GM13976 (cell line): ENCODE measurements around the gene CLDND2.
A peak's percentile ranks its signal among the peaks of the same experiment; 100 is the strongest.

Experiments used
- DNase-seq: peaks from one replicate; pipeline ENCODE4 v3.0.0; 2012; ENCODE audit warnings: low spot score
- in situ Hi-C: fragments of 300-500 bp; cut with MboI; formaldehyde crosslinking; loops from one replicate; pipeline ENCODE4 v1.12.0; 2022; ENCODE audit warnings: low sequenced_read_pairs, mixed read lengths, inconsistent platforms; ENCODE audit not compliant: unreplicated experiment
- TF ChIP-seq, protein P1 (sequence below): IDR thresholded peaks from 2 replicates; pipeline ENCODE4 v1.5.1; 2012; ENCODE audit warnings: borderline replicate concordance, mild to moderate bottlenecking; ENCODE audit not compliant: insufficient read depth; ENCODE audit errors: extremely low read depth, missing control alignments, control extremely low read depth

Gene CLDND2

DNA sequence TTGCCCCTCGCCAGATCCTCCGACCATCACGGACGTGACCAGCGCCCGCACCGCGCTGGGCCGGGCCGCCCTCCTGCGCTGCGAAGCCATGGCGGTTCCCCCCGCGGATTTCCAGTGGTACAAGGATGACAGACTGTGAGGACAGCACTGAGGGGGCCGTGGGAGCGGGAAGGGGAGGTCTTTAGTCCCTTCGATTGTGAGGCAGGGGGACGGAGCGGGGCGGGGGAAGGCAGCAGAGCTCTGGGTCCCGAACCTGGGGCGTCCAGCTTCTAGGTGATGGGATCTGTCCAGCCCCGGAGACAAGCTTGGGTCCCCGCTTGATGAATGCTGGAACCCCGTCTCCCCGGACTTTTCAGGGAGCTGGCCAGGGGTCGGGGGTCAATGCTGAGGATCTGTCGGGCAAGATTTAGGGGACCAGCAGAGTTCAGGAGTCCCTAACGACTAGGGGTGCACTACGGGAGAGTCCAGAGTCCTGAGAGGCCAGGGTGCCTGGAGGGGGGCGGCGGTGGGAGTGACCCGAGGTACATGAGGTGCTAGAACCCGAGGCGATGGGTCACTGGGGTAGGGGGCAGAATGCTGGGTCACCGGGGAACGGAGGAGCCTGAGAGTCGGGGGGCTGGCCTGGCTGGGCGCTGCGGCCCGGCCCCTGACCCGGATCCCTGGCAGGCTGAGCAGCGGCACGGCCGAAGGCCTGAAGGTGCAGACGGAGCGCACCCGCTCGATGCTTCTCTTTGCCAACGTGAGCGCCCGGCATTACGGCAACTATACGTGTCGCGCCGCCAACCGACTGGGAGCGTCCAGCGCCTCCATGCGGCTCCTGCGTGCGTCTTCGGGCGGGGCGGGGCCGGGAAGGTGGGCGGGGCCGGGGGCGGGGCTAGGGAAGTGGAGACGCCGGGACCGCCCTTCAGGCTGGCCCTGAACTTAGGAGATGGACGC lies 41.5 kb downstream of the CLDND2 start:
- in situ Hi-C loops = loop anchor here (25.0 kb wide), 1 partner anchor 335 kb away; no protein-coding TSS in a partner anchor

GRCh38 chr19:51326216-51327065 lies 42.4 kb downstream of the CLDND2 start:
- TF ChIP-seq, protein P1, sequence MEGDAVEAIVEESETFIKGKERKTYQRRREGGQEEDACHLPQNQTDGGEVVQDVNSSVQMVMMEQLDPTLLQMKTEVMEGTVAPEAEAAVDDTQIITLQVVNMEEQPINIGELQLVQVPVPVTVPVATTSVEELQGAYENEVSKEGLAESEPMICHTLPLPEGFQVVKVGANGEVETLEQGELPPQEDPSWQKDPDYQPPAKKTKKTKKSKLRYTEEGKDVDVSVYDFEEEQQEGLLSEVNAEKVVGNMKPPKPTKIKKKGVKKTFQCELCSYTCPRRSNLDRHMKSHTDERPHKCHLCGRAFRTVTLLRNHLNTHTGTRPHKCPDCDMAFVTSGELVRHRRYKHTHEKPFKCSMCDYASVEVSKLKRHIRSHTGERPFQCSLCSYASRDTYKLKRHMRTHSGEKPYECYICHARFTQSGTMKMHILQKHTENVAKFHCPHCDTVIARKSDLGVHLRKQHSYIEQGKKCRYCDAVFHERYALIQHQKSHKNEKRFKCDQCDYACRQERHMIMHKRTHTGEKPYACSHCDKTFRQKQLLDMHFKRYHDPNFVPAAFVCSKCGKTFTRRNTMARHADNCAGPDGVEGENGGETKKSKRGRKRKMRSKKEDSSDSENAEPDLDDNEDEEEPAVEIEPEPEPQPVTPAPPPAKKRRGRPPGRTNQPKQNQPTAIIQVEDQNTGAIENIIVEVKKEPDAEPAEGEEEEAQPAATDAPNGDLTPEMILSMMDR = no peak
- no peak for DNase-seq
- in situ Hi-C loops = loop anchor here (25.0 kb wide), 1 partner anchor 336 kb away; no protein-coding TSS in a partner anchor

More for the DNA sequence above, 41.5 kb downstream of the CLDND2 start:
- TF ChIP-seq, protein P1 = peak; percentile 32
- peak; percentile 89 for DNase-seq

- DNase-seq = no peak
- in situ Hi-C loops = loop anchor here (25.0 kb wide), 1 partner anchor 337 kb away; no protein-coding TSS in a partner anchor
- TF ChIP-seq, protein P1 = no peak
These were observed 43.4 kb downstream of the CLDND2 start for GRCh38 chr19:51325161-51325976.

GRCh38 chr19:51324167-51324481 lies 44.7 kb downstream of the CLDND2 start:
- DNase-seq = no peak
- in situ Hi-C loops = no loop called here
- TF ChIP-seq, protein P1 = no peak

DNA sequence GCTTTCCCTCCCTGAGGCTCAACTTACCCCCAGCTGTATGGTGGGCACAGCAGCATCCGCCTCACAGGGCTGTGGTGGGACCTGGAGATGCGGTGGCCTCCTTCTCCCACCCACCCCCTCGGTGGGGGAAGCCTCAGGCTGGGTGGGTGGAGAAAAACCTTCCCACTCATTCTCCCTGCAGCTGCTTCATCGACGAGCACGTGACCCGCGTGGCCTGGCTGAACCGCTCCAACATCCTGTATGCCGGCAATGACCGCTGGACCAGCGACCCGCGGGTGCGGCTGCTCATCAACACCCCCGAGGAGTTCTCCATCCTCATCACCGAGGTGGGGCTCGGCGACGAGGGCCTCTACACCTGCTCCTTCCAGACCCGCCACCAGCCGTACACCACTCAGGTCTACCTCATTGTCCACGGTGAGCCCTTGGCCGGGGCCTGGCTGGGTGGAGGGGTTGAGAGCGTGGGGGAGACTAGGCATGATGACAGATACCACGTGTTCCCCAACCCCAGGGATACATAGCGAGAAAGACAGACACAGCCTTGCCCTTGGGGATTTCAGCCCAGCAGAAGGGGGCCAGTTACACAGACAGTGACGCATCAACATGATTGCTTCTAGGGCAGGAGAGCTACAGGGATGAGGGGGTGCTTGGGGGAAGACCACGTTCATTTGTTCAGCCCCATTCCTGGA lies 45.2 kb downstream of the CLDND2 start:
- TF ChIP-seq, protein P1 = no peak
- in situ Hi-C loops = no loop called here
- DNase-seq = no peak

DNA sequence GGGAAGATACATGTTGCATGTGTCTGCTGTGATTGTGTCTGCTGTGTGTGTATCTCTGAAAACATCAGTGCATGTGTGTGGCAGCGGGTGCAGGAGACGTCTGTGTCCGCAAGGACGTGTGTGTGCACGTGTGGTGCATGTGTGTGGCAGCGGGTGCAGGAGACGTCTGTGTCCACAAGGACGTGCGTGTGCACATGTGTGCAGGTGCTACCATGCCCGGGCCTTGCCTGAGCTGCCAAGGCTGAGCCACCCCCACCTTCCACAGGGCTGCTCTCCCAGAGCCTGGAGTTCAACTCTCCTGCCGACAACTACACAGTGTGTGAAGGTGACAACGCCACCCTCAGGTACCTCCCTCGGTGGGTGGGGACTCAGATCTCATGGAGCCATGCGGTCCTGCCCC lies 47.0 kb downstream of the CLDND2 start:
- in situ Hi-C loops = no loop called here
- no peak for DNase-seq
- TF ChIP-seq, protein P1 = no peak
